HepG2 (cell line): ENCODE measurements around the gene CADM2.

Source experiments
- ARID4A ChIP-seq: sonication (generic); formaldehyde crosslinking; IDR thresholded peaks from 2 replicates; pipeline ENCODE4 v1.5.0; 2020; ENCODE audit warnings: mild to moderate bottlenecking, missing genetic modification reagents, borderline replicate concordance
- BHLHE40 ChIP-seq: IDR thresholded peaks from 2 replicates; pipeline ENCODE4 v1.6.1; 2011; ENCODE audit warnings: low read length, improper control_type of control experiment
- GMEB1 ChIP-seq: sonication (generic); formaldehyde crosslinking; IDR thresholded peaks from 2 replicates; pipeline ENCODE4 v1.5.1; 2020; ENCODE audit warnings: missing genetic modification reagents, mild to moderate bottlenecking, borderline replicate concordance
- POLR2A ChIP-seq, 2 experiments: IDR thresholded peaks; 2 replicates each; pipeline ENCODE4 v1.6.1; 2011; ENCODE audit warnings: low read depth in 2 of 2, low read length in 2 of 2, mild to moderate bottlenecking in 1 of 2, moderate library complexity in 1 of 2; ENCODE audit not compliant: insufficient read depth in 1 of 2
- ZBTB43 ChIP-seq: sonication (generic); formaldehyde crosslinking; conservative IDR thresholded peaks from 2 replicates; pipeline ENCODE4 v1.4.0; 2020; ENCODE audit warnings: missing genetic modification reagents
- ZNF33B ChIP-seq: sonication (generic); formaldehyde crosslinking; IDR thresholded peaks from 2 replicates; pipeline ENCODE4 v1.5.1; 2020; ENCODE audit warnings: mild to moderate bottlenecking, missing genetic modification reagents

- TF ChIP-seq ZNF33B (CRISPR knock-in tag) (no peak), GMEB1 (CRISPR knock-in tag) (no peak), ZBTB43 (CRISPR knock-in tag) (no peak), BHLHE40 (no peak), ARID4A (CRISPR knock-in tag) (no peak), POLR2A (IDR thresholded peaks at IDR 0.05; ENCODE audit: insufficient read depth in 1 of 2, low read depth in 2 of 2, low read length in 2 of 2) (no peak)
Observed at GRCh38 chr3:85800676-85801075, 841.9 kb downstream of the CADM2 start.
